Subcutaneous abdominal adipose tissue (tissue), 5 donors: ENCODE measurements around the gene HSPA12A.

Experiments used
- H3K27ac ChIP-seq: one replicate; pipeline ENCODE4 v1.7.0; 2013; ENCODE audit warnings: low read depth, mild to moderate bottlenecking, inconsistent platforms, low read length, moderate library complexity
- H3K27me3 ChIP-seq, 5 donors: one replicate each; pipeline ENCODE4 v1.7.0; 2013; ENCODE audit warnings: low read length in 5 of 5, inconsistent platforms in 1 of 5; ENCODE audit not compliant: control insufficient read depth in 5 of 5, insufficient read depth in 4 of 5
- H3K36me3 ChIP-seq, 5 donors: one replicate each; pipeline ENCODE4 v1.7.0; 2013; ENCODE audit warnings: low read length in 5 of 5; ENCODE audit not compliant: control insufficient read depth in 5 of 5, insufficient read depth in 5 of 5
- H3K4me1 ChIP-seq, 5 donors: one replicate each; pipeline ENCODE4 v1.7.0; 2013; ENCODE audit warnings: low read length in 5 of 5, mild to moderate bottlenecking in 3 of 5, moderate library complexity in 1 of 5; ENCODE audit not compliant: control insufficient read depth in 5 of 5, insufficient read depth in 5 of 5
- H3K4me3 ChIP-seq, 5 donors: one replicate each; pipeline ENCODE4 v1.7.0; 2013; ENCODE audit warnings: low read length in 5 of 5, low read depth in 1 of 5
- H3K9ac ChIP-seq, 5 donors: one replicate each; pipeline ENCODE4 v1.7.0; 2013; ENCODE audit warnings: low read length in 5 of 5, mild to moderate bottlenecking in 4 of 5, moderate library complexity in 3 of 5
- H3K9me3 ChIP-seq, 5 donors: one replicate each; pipeline ENCODE4 v1.7.0; 2013; ENCODE audit warnings: low read length in 5 of 5; ENCODE audit not compliant: control insufficient read depth in 5 of 5
- donor health status: healthy.
- donor health status: healthy.
- donor health status: healthy.
- donor health status: healthy.
- donor health status: healthy.

Gene HSPA12A

GRCh38 chr10:116698364-116698763 lies 44.0 kb downstream of the HSPA12A start:
- no peaks in the 10 kb centered on the region for H3K27me3 ChIP-seq
- no peak overlapping the region for H3K4me3 ChIP-seq
- no peak overlapping the region for H3K9ac ChIP-seq
- peaks cover 8 to 37% (median 32%) of the 10 kb centered on the region in 5 donors for H3K36me3 ChIP-seq
- no peaks in the 10 kb centered on the region for H3K9me3 ChIP-seq
- peaks cover 0 to 15% (median 12%) of the 10 kb centered on the region in 5 donors for H3K4me1 ChIP-seq
- H3K27ac ChIP-seq = no peak overlapping the region

GRCh38 chr10:116697816-116698215 lies 44.5 kb downstream of the HSPA12A start:
- H3K4me3 ChIP-seq = no peak overlapping the region
- H3K9ac ChIP-seq = no peak overlapping the region
- no peaks in the 10 kb centered on the region for H3K9me3 ChIP-seq
- peaks cover 8 to 41% (median 32%) of the 10 kb centered on the region in 5 donors for H3K36me3 ChIP-seq
- H3K27ac ChIP-seq = no peak overlapping the region
- H3K27me3 ChIP-seq = no peaks in the 10 kb centered on the region
- H3K4me1 ChIP-seq = peaks cover 0 to 15% (median 12%) of the 10 kb centered on the region in 5 donors

- Histone ChIP-seq H3K4me1 (peaks cover 0 to 21% (median 15%) of the 10 kb centered on the region in 5 donors), H3K9me3 (no peaks in the 10 kb centered on the region), H3K9ac (no peak overlapping the region), H3K27me3 (no peaks in the 10 kb centered on the region), H3K36me3 (peaks cover 8 to 38% (median 32%) of the 10 kb centered on the region in 5 donors), H3K27ac (no peak overlapping the region), H3K4me3 (no peak overlapping the region)
These were observed 45.4 kb downstream of the HSPA12A start for GRCh38 chr10:116696919-116697318.

GRCh38 chr10:116694927-116695268 lies 47.5 kb downstream of the HSPA12A start:
- Histone ChIP-seq H3K27me3 (no peaks in the 10 kb centered on the region), H3K36me3 (peaks cover 8 to 34% (median 21%) of the 10 kb centered on the region in 5 donors), H3K9ac (no peak overlapping the region), H3K4me1 (peaks cover 0 to 31% (median 24%) of the 10 kb centered on the region in 5 donors), H3K9me3 (no peaks in the 10 kb centered on the region), H3K27ac (no peak overlapping the region), H3K4me3 (no peak overlapping the region)

- Histone ChIP-seq H3K36me3 (peaks cover 8 to 34% (median 20%) of the 10 kb centered on the region in 5 donors), H3K4me1 (peaks cover 0 to 32% (median 26%) of the 10 kb centered on the region in 5 donors), H3K27ac (no peak overlapping the region), H3K9ac (no peak overlapping the region), H3K4me3 (no peak overlapping the region), H3K27me3 (no peaks in the 10 kb centered on the region), H3K9me3 (no peaks in the 10 kb centered on the region)
These were observed 48.0 kb downstream of the HSPA12A start for GRCh38 chr10:116694243-116694926.

GRCh38 chr10:116692225-116692624 lies 50.1 kb downstream of the HSPA12A start:
- H3K4me1 ChIP-seq = peaks cover 2 to 51% (median 42%) of the 10 kb centered on the region in 5 donors
- H3K9ac ChIP-seq = no peak overlapping the region
- H3K27ac ChIP-seq = peak overlapping the region; percentile 39
- no peak overlapping the region for H3K4me3 ChIP-seq
- H3K36me3 ChIP-seq = peaks cover 0 to 18% (median 7%) of the 10 kb centered on the region in 5 donors
- no peaks in the 10 kb centered on the region for H3K9me3 ChIP-seq
- H3K27me3 ChIP-seq = no peaks in the 10 kb centered on the region

GRCh38 chr10:116691635-116692034 lies 50.7 kb downstream of the HSPA12A start:
- H3K4me3 ChIP-seq = no peak overlapping the region
- H3K9me3 ChIP-seq = no peaks in the 10 kb centered on the region
- peaks cover 0 to 18% (median 7%) of the 10 kb centered on the region in 5 donors for H3K36me3 ChIP-seq
- peak overlapping the region; percentile 39 for H3K27ac ChIP-seq
- no peaks in the 10 kb centered on the region for H3K27me3 ChIP-seq
- H3K4me1 ChIP-seq = peaks cover 2 to 51% (median 42%) of the 10 kb centered on the region in 5 donors
- H3K9ac ChIP-seq = no peak overlapping the region

- no peaks in the 10 kb centered on the region for H3K9me3 ChIP-seq
- H3K27ac ChIP-seq = no peak overlapping the region
- H3K36me3 ChIP-seq = peaks cover 0 to 19% (median 13%) of the 10 kb centered on the region in 5 donors
- H3K27me3 ChIP-seq = no peaks in the 10 kb centered on the region
- H3K4me1 ChIP-seq = peaks cover 2 to 51% (median 42%) of the 10 kb centered on the region in 5 donors
- peak overlapping the region in 1 of 5 donors; percentile 6 for H3K9ac ChIP-seq
- no peak overlapping the region for H3K4me3 ChIP-seq
These were observed 51.7 kb downstream of the HSPA12A start for GRCh38 chr10:116690356-116691322.

- Histone ChIP-seq H3K27me3 (no peaks in the 10 kb centered on the region), H3K9ac (no peak overlapping the region), H3K9me3 (no peaks in the 10 kb centered on the region), H3K27ac (no peak overlapping the region), H3K4me3 (no peak overlapping the region), H3K36me3 (peaks cover 0 to 23% (median 16%) of the 10 kb centered on the region in 5 donors), H3K4me1 (peaks cover 2 to 51% (median 42%) of the 10 kb centered on the region in 5 donors)
These were observed 52.6 kb downstream of the HSPA12A start for GRCh38 chr10:116689744-116690143.
